Fibroblast of mammary gland (primary cell): ENCODE data around the gene PUDP.

Experiments
- DNase-seq: peaks from one replicate; pipeline ENCODE4 v3.0.0-alpha.2; 2010; ENCODE audit warnings: low read depth
- H3K4me3 ChIP-seq: 2 replicates; pipeline ENCODE4 v1.5.1; 2011; ENCODE audit warnings: low read depth, mild to moderate bottlenecking, low read length, moderate library complexity; ENCODE audit not compliant: control insufficient read depth
- TF ChIP-seq, protein P1 (sequence below): conservative IDR thresholded peaks from 2 replicates; pipeline ENCODE4 v1.5.1; 2011; ENCODE audit warnings: low read depth, low read length, inconsistent platforms; ENCODE audit not compliant: control insufficient read depth, insufficient read depth

The PUDP gene

DNA sequence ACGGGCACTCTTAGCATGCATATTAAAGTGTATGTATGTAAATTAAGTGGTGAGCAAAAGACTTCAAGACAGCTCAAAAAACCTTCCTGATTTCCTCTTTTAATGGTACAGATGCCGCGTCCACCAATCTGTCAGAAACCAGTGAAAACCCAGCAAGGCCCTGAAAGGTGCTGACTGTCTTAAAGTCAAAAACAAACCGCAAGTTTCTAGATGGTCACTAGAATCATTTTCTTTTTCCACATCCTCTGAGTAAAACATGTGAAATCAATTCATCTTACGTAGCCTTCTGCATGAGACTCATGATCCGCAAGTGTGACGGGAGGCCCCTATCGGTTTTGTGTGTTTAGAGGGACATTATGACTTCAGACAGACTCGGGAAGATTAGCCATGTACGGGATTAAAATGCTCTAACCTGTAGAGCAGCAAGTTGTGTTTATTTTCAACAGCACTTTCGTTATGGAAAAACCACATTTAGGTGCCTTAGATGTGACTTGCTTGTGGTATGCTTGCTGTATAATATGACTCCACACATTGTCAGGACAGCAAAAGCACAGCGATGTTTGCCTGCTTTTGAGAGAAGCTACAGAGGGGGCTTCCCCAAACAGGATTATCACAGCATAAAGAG lies 88.6 kb downstream of the PUDP start:
- TF ChIP-seq, protein P1, sequence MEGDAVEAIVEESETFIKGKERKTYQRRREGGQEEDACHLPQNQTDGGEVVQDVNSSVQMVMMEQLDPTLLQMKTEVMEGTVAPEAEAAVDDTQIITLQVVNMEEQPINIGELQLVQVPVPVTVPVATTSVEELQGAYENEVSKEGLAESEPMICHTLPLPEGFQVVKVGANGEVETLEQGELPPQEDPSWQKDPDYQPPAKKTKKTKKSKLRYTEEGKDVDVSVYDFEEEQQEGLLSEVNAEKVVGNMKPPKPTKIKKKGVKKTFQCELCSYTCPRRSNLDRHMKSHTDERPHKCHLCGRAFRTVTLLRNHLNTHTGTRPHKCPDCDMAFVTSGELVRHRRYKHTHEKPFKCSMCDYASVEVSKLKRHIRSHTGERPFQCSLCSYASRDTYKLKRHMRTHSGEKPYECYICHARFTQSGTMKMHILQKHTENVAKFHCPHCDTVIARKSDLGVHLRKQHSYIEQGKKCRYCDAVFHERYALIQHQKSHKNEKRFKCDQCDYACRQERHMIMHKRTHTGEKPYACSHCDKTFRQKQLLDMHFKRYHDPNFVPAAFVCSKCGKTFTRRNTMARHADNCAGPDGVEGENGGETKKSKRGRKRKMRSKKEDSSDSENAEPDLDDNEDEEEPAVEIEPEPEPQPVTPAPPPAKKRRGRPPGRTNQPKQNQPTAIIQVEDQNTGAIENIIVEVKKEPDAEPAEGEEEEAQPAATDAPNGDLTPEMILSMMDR: no peak
- no peak for DNase-seq
- no peak overlapping the region for H3K4me3 ChIP-seq

DNA sequence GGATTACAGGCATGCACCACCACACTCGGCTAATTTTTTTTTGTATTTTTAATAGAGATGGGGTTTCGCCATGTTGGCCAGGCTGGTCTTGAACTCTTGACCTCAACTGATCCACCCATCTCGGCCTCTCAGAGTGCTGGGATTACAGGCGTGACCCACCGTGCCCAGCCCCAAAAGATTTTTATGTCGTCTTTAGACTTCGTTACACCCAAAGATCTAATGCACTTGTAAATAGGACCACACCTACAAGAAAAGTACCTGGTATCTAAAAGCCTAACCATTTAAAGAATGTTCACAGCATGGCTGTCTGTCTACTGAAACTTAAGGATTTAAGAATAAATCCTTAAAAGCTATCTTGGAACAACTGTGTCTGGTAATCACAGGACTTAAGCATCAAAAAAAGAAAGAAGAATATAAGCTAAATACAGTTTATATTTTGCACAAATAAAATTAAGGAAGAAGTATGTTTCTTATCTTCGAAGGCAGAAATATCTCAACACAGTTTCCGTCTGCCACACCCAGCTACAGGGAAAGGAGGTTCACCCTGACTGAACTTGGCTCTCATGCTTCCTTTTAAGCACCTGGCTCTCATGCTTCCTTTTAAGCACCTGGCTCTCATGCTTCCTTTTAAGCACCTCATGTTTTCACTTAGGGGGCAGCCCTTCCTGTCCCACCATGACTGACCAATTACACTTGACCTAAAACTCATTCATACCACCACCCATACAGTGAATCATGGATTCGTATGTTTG lies 92.4 kb downstream of the PUDP start:
- no peak for DNase-seq
- H3K4me3 ChIP-seq: no peak overlapping the region
- TF ChIP-seq, protein P1: no peak

DNA sequence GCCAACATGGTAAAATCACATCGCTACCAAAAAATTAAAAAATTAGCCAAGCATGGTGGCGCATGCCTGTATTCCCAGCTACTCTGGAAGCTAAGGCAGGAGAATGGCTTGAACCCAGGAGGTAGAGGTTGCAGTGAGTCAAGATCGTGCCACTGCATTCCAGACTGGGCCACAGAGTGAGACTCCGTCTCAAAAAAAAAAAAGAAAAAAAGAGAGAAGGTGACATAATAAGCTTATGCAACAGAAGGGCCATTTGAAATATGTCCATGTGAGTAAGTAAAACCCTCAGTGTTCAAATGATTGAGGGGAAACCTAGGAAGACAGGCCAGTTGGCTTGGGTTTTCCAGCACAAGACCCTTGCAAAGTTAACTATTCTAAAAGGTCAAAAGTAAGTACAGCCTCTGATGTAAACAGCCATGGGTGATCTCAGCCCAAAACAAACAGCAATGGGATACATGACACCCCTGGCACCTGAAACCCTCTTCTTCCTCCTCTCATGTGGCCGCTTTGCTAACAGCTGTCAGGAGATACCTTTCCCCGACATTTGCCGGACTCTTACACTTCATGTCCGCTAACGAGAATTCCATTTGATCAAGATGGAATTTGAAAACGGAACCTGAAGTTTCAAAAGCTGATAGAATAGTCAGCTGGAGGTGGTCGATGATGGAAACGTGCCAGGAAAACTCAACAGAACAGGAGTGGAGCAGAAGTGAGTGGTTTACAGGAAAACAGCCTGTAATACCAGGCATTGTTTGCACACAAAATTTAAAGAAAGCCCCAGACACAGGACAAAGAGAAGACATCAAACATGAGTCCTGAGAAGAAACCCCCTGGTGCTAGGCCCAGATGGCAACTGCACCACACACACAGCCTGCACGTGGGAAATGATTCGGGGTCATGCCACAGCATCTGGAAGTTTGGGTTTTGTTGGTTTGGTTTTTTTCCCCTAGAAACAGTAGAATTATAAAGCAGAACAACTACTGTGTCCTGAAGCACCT lies 93.4 kb downstream of the PUDP start:
- TF ChIP-seq, protein P1: no peak
- H3K4me3 ChIP-seq: no peak overlapping the region
- no peak for DNase-seq

DNA sequence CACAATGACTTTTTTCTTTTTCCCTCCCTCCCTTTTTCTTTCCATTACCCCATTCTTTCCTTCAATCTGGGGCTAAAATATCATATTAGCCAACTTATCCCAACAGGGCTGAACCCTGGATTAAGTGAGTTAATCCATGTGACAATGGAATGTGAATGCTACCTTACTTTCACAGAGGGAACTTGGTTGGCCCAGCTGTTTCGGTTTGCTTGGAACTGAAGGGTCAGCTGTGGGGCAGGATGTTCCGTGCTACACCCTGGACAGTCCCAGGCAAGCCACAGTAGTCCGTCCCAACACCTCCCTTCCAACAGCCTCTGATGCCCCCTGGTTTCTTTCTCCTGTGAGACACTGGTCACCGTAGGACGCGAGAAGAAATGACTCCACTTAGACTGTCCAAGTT lies 95.4 kb downstream of the PUDP start:
- no peak for DNase-seq
- TF ChIP-seq, protein P1: no peak

DNA sequence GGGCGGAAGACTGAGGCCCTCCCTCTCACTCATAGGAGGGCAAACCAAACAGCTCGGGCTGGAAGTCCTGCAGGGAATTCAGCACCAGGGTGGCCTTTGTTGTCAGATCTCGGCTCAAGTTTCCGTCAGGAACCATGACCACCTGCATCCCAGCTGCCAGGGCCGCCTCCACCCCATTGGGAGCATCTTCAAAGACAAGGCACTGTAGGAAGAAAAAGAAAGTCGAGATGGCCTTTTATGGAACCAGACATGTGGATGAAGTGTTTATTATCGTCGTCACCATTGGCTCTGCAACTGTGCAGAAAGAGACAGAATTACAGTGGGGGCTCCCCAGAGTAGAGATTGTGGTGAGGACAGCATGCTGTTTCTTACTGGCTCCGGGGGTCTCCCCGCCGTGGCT lies 97.7 kb downstream of the PUDP start:
- no peak for DNase-seq
- TF ChIP-seq, protein P1: no peak
- H3K4me3 ChIP-seq: no peak overlapping the region

More for the DNA sequence above, 95.4 kb downstream of the PUDP start:
- no peak overlapping the region for H3K4me3 ChIP-seq

DNA sequence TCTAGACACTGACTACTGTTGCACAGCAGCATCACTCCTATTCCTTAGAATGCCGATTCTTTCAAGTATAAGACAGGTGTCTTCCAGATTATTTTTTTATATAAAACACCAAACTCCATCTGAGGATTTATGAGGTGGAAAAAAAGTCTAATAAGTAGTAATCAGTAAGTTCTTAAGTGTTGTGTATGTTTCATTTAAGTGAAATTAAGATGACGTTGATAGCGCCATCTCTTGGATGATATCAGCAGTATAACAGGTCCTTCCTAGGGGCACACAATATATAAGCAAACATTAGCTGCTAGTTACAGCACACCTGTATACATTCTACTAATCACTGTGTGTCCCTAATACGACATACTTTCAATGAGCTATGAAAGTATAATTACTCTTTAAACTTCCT lies 100.0 kb downstream of the PUDP start:
- DNase-seq: no peak
- TF ChIP-seq, protein P1: no peak

More for the DNA sequence above, 100.0 kb downstream of the PUDP start:
- H3K4me3 ChIP-seq: no peak overlapping the region
